Thymus (tissue), 11 donors: ENCODE measurements around the gene PZP. TPM values are rescaled to one million over a fixed set of nuclear protein-coding genes. Genes with fewer than 3 reads are reported as not detected.
"Not testable (repeated sequence)": the region's sequence is repeated elsewhere in the genome, so short reads cannot be mapped to it uniquely, and the experiment has no call there.

ENCODE experiments used
- DNase-seq, 9 donors: peaks; one replicate each; pipeline ENCODE4 v3.0.0-alpha.2; 2013; ENCODE audit warnings: low spot score in 9 of 9, low read depth in 6 of 9, missing footprints in 1 of 9
- H3K27ac ChIP-seq, 2 donors: one replicate each; pipeline ENCODE4 v1.5.1; 2013; ENCODE audit warnings: control low read depth in 1 of 2, low read depth in 1 of 2, low read length in 1 of 2, mild to moderate bottlenecking in 1 of 2, moderate library complexity in 1 of 2
- H3K27me3 ChIP-seq, 2 donors: one replicate each; pipeline ENCODE4 v1.5.1; 2013; ENCODE audit warnings: low read length in 1 of 2; ENCODE audit not compliant: control insufficient read depth in 2 of 2, insufficient read depth in 1 of 2
- H3K36me3 ChIP-seq, 2 donors: one replicate each; pipeline ENCODE4 v1.5.1; 2013; ENCODE audit warnings: low read length in 1 of 2, mild to moderate bottlenecking in 1 of 2, moderate library complexity in 1 of 2; ENCODE audit not compliant: control insufficient read depth in 2 of 2, insufficient read depth in 2 of 2
- H3K4me1 ChIP-seq, 2 donors: one replicate each; pipeline ENCODE4 v1.5.1; 2013; ENCODE audit warnings: low read length in 2 of 2; ENCODE audit not compliant: control insufficient read depth in 2 of 2, insufficient read depth in 2 of 2
- H3K4me3 ChIP-seq, 2 donors: one replicate each; pipeline ENCODE4 v1.5.1; 2013; ENCODE audit warnings: low read length in 2 of 2, control low read depth in 1 of 2, mild to moderate bottlenecking in 1 of 2
- H3K9me3 ChIP-seq, 2 donors: one replicate each; pipeline ENCODE4 v1.5.1; 2013; ENCODE audit warnings: low read length in 1 of 2, mild to moderate bottlenecking in 1 of 2; ENCODE audit not compliant: control insufficient read depth in 2 of 2, insufficient read depth in 1 of 2
- WGBS: extraction: QIAGEN DNeasy Blood & Tissue Kit; methylation state at CpG from one replicate; pipeline ENCODE4 v1.1.7; 2013; 5-methylcytosine and 5-hydroxymethylcytosine counted together
- polyA plus RNA-seq: library from polyadenylated mRNA; stranded (reverse); fragments of 200-250 nt; gene quantifications from one replicate; pipeline ENCODE4 v1.2.3, GENCODE V29; 2013
- total RNA-seq: library from RNA; stranded (reverse); fragments of 120-200 nt; gene quantifications from one replicate; pipeline ENCODE4 v1.2.4, GENCODE V29; 2013
- donor health status: healthy.

PZP gene
- total and polyA plus RNA-seq, 2 donors, result 0.14 to 0.21 TPM

DNA sequence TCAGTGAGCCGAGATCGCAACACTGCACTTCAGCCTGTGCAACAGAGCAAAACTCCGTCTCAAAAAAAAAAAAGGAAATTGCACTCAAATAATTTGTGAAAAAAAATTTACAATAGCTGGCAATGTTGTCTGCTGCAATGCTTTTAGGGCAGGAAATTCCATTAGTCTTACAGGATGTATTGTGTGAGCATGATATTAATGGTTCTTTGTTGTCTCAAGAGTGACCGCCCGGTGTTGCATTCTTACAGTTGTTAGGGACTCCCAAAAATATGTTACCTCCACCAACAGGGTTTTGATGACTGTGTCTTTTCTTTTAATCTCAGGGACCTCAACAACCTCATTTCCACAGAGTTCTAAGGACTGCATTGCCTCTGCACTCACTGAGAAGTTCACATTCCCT, 44.8 kb downstream of the PZP start:
- DNase-seq, result no peak
- no peaks in the 10 kb centered on the region for H3K9me3 ChIP-seq
- H3K27ac ChIP-seq, result no peak overlapping the region
- H3K4me3 ChIP-seq, result no peak overlapping the region
- no peaks in the 10 kb centered on the region for H3K27me3 ChIP-seq
- WGBS, result 98% methylated on average over 5 of the region's 5 CpGs
- H3K36me3 ChIP-seq, result no peaks in the 10 kb centered on the region
- no peaks in the 10 kb centered on the region for H3K4me1 ChIP-seq

DNA sequence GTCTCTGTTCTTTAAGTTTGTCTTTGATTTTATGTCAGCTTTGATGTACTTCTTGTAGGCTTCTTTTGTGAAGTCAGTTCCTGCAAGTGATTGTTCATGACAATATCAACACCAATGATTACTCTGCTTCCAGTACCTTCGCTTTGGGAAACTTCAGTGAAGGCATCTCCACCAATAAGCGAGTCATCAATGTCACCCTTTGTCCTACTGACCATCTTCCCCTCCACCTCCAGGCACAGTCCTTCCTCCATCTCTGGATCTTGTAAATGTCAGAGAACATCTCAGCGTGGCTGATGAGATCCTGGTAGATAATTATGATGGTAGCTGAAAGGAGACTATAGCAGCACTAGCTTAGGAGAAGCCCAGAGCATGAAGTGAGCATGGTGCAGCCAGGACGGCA, 52.1 kb downstream of the PZP start:
- peak in 1 of 9 donors; percentile 22 for DNase-seq
- H3K4me1 ChIP-seq, result no peaks in the 10 kb centered on the region
- no peaks in the 10 kb centered on the region for H3K36me3 ChIP-seq
- H3K9me3 ChIP-seq, result no peaks in the 10 kb centered on the region
- no peak overlapping the region for H3K4me3 ChIP-seq
- no peak overlapping the region for H3K27ac ChIP-seq
- no peaks in the 10 kb centered on the region for H3K27me3 ChIP-seq
- 92% methylated on average over 4 of the region's 4 CpGs for WGBS

DNA sequence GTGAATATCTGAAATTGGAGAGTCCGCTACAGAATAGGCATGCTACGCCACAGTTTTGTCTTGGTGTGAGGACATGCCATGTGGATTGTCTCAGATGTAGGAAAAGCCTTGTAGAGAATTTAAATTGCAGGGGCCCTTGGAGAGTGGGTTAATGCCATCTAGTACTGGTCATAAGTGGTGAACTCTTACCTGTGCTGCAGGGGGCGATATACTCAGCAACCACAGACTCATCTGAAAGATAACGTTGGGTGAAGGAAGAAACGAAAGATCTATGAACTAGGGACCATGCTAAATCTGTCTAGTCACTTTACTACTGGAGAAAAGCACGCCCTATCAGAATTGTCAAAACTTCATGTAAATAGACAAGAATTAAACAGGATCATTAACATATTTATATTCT, 58.8 kb downstream of the PZP start:
- H3K27me3 ChIP-seq, result no peaks in the 10 kb centered on the region
- DNase-seq, result no peak
- H3K36me3 ChIP-seq, result no peaks in the 10 kb centered on the region
- no peaks in the 10 kb centered on the region for H3K4me1 ChIP-seq
- H3K9me3 ChIP-seq, result no peaks in the 10 kb centered on the region
- 95% methylated on average over 6 of the region's 6 CpGs for WGBS
- no peak overlapping the region for H3K4me3 ChIP-seq
- no peak overlapping the region for H3K27ac ChIP-seq

DNA sequence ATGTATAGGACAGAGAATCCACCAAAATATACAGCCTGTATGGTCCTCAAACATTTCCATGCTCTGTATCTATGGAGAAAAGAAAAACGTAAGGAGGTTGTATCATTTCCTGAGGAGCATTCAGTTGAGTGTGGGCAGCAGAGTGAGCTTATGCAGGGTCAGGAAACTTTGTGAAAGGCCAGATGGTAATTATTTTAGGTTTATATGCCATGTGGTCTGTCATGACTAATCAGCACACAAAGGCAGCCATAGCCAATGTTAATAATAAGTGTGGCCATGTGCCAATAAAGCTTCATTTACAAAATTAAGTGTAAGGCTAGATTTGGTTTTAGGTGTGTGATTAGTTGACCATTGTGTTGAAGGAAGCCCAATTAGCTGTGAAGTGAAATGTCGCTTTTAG, 59.3 kb downstream of the PZP start:
- Histone ChIP-seq H3K4me3 (no peak overlapping the region), H3K27me3 (no peaks in the 10 kb centered on the region), H3K9me3 (peaks cover 0 to 4% of the 10 kb centered on the region in 2 donors), H3K36me3 (no peaks in the 10 kb centered on the region), H3K27ac (no peak overlapping the region), H3K4me1 (no peaks in the 10 kb centered on the region)
- DNase-seq, result no peak
- WGBS, result 97% methylated on average over 2 of the region's 2 CpGs

DNA sequence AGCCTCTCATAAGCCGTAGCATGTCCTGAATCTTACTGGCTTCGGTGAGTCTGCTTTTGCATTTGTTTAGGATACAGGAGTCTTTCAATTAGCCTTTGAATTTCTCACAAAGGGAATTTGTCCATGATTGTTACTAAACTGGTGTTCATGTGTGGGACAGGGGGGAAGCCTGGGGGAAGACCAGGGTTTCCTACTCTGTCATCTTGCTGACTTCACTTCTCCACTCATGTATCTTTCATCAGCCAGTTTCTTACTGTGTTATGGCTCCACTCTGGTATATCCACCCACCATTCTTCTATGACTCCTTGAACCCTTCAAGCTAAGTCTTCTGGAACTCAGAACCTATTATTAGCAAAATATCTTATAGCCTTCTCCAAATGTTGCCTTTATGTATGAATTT, 60.7 kb downstream of the PZP start:
- Histone ChIP-seq H3K36me3 (no peaks in the 10 kb centered on the region), H3K9me3 (peaks cover 0 to 5% of the 10 kb centered on the region in 2 donors), H3K4me3 (no peak overlapping the region), H3K27me3 (no peaks in the 10 kb centered on the region), H3K4me1 (no peaks in the 10 kb centered on the region), H3K27ac (no peak overlapping the region)
- 98% methylated on average over 2 of the region's 2 CpGs for WGBS
- no peak for DNase-seq

DNA sequence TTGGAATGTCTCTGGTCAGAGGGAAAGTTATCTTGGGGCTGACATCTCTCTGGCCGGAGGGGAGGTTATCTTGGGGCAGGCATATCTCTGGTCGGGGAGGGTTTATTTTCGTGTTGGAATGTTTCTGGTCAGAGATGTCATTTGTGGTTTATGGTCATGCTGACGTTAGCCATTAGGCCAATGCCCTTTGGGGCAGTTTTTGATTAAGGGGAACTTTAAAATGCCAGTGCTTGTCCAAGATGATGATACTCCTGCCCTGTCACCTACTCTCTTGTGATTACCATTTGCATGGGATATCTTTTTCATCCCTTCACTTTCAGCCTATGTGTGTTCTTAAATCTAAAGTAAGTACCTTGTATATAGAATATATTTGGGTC, 63.5 kb downstream of the PZP start:
- Histone ChIP-seq H3K27me3 (no peaks in the 10 kb centered on the region), H3K4me3 (no peak overlapping the region), H3K4me1 (no peaks in the 10 kb centered on the region), H3K27ac (no peak overlapping the region), H3K36me3 (no peaks in the 10 kb centered on the region), H3K9me3 (peaks cover 0 to 5% of the 10 kb centered on the region in 2 donors)
- WGBS, result 91% methylated on average over 4 of the region's 4 CpGs
- DNase-seq, result no peak

DNA sequence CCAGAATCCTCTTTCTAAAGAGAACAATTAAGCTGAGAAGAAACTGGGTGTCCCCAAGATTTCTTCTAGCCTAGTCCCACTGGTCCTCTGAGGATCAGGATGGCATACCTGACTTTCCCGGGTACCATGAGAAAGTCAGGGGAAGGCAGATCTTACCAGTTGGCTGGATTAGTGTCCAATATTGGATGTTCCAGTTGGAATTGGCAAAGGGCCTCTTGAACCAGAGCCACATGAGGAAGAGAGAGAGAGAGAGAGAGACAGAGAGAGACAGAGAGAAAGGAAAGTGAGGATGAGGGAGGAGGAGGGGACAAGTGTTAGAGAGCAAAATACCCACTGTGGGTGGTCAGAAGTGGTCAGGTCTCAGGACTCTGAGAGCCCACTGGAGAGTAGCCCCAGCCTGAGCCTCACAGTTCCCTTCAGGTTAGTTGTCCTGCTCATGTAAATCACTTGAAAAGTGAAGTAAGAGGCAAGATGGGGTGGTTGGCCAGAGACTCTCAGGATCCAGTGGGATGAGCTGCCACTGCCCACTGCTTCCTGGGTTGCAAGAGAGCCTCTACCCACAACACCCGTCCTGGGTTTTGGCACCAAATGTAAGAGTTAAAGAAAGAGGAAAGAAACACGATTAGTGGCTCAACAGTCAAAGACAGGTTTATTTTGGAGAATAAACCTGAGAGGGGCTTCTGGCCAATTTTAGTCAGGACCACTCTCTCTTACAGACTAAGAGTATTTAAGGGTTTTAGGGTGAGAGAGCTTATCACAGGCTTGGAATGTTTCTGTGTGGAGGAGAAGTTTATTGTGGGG, 64.1 kb downstream of the PZP start:
- WGBS, result 98% methylated on average over 3 of the region's 3 CpGs
- DNase-seq, result no peak
- no peak overlapping the region for H3K4me3 ChIP-seq
- H3K9me3 ChIP-seq, result peaks cover 0 to 5% of the 10 kb centered on the region in 2 donors
- no peaks in the 10 kb centered on the region for H3K36me3 ChIP-seq
- H3K4me1 ChIP-seq, result no peaks in the 10 kb centered on the region
- H3K27ac ChIP-seq, result no peak overlapping the region
- H3K27me3 ChIP-seq, result no peaks in the 10 kb centered on the region

DNA sequence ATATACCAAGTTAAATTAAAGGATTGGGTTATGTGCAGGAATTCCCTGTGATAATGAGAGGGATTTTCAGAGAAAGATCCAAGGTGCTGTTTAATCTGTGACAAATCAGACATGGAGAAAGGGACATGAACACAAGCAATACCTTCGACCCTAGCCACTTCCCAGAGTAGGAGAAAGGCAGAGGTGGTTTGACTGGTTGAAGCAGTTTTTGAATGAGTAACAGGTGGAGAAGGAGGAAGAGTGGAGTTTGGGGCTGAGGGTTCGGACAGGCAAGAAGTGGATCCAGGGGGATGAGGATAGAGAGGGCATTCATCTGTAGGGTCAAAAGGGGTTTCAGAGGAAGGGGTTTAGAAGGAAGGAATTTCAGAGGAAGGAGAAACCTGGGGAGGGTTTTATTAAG, 65.1 kb downstream of the PZP start:
- H3K9me3 ChIP-seq, result peaks cover 0 to 5% of the 10 kb centered on the region in 2 donors
- 76% methylated on average over 2 of the region's 2 CpGs for WGBS
- no peaks in the 10 kb centered on the region for H3K4me1 ChIP-seq

DNA sequence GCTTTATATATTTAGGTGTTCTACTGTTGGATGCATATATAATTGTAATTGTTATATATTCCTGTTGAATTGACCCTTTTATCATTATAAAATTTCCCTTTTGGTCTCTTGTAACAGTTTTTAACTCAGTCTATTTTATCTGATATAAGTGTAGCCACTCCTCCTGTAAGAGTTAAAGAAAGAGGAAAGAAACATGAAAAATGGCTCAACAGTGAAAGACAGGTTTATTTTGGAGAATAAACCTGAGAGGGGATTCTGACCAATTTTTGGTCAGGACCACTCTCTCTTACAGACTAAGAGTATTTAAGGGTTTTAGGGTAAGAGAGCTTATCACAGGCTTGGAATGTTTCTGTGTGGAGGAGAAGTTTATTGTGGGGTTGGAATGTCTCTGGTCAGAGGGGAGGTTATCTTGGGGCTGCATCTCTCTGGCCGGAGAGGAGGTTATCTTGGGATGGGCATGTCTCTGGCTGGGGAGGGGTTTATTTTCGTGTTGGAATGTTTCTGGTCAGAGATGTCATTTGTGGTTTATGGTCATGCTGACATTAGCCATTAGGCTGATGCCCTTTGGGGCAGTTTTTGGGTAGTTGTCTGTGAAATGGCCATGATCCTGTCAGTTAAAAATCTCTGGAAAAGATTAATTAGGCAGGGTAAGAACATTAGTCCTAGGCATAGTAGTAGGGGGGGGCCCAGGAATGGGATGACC, 68.5 kb downstream of the PZP start:
- not testable (repeated sequence) for H3K27me3 ChIP-seq, H3K36me3 ChIP-seq, H3K4me3 ChIP-seq, DNase-seq, H3K4me1 ChIP-seq, H3K9me3 ChIP-seq, H3K27ac ChIP-seq
- WGBS, result 91% methylated on average over 2 of the region's 2 CpGs

More for the DNA sequence above, 65.1 kb downstream of the PZP start:
- Histone ChIP-seq H3K27me3 (no peaks in the 10 kb centered on the region), H3K27ac (no peak overlapping the region), H3K4me3 (no peak overlapping the region), H3K36me3 (no peaks in the 10 kb centered on the region)
- DNase-seq, result no peak
